ENCODE measurements around the gene AGAP2.

The AGAP2 gene

GRCh38 chr12:57752668-57753000 is 14.1 kb upstream of the AGAP2 start:
- Mint-ChIP-seq H3K4me3 (peak overlapping the region; percentile 96), H3K9me3 (no peaks in the 10 kb centered on the region), H3K36me3 (ENCODE audit: low read depth) (peaks cover 36% of the 10 kb centered on the region), H3K27ac (peak overlapping the region; percentile 96), H3K27me3 (peaks cover 3% of the 10 kb centered on the region), H3K4me1 (peaks cover 66% of the 10 kb centered on the region)
- DNase-seq (no peak), ATAC-seq (no peak)

GRCh38 chr12:57751788-57752667 is 13.5 kb upstream of the AGAP2 start, which contains the start of gene CDK4:
Gene CDK4, minus strand, starts transcription at chr12:57752310. Its CDS starts 593 bp downstream, at chr12:57751717.
- H3K36me3 Mint-ChIP-seq (ENCODE audit: low read depth) = peaks cover 41% of the 10 kb centered on the region
- H3K4me1 Mint-ChIP-seq = peaks cover 65% of the 10 kb centered on the region
- H3K9me3 Mint-ChIP-seq = no peaks in the 10 kb centered on the region
- DNase-seq = peak; percentile 98
- H3K4me3 Mint-ChIP-seq = peak within 1 kb of the TSS; percentile 96
- H3K27me3 Mint-ChIP-seq = peaks cover 3% of the 10 kb centered on the region
- ATAC-seq = peak; percentile 77
- peak within 1 kb of the TSS; percentile 96 for H3K27ac Mint-ChIP-seq

- no peak for ATAC-seq
- no peak for DNase-seq
- Mint-ChIP-seq H3K9me3 (no peaks in the 10 kb centered on the region), H3K4me3 (peak overlapping the region; percentile 96), H3K36me3 (ENCODE audit: low read depth) (peaks cover 43% of the 10 kb centered on the region), H3K4me1 (peaks cover 60% of the 10 kb centered on the region), H3K27me3 (peaks cover 3% of the 10 kb centered on the region), H3K27ac (peak overlapping the region; percentile 96)
These were observed 12.9 kb upstream of the AGAP2 start for GRCh38 chr12:57751432-57751787.

- Mint-ChIP-seq H3K27ac (peak overlapping the region; percentile 96), H3K4me1 (peaks cover 61% of the 10 kb centered on the region)
- ATAC-seq = no peak
These were observed 12.3 kb upstream of the AGAP2 start for GRCh38 chr12:57750561-57751431.

GRCh38 chr12:57749061-57749460 is 10.5 kb upstream of the AGAP2 start:
- Mint-ChIP-seq H3K4me1 (peaks cover 71% of the 10 kb centered on the region), H3K36me3 (ENCODE audit: low read depth) (peaks cover 54% of the 10 kb centered on the region), H3K27me3 (peaks cover 3% of the 10 kb centered on the region), H3K9me3 (no peaks in the 10 kb centered on the region), H3K4me3 (no peak overlapping the region), H3K27ac (no peak overlapping the region)
- DNase-seq = no peak
- no peak for ATAC-seq

More at GRCh38 chr12:57750561-57751431, 12.3 kb upstream of the AGAP2 start:
- Mint-ChIP-seq H3K36me3 (ENCODE audit: low read depth) (peaks cover 49% of the 10 kb centered on the region), H3K4me3 (peak overlapping the region; percentile 96), H3K27me3 (peaks cover 3% of the 10 kb centered on the region), H3K9me3 (no peaks in the 10 kb centered on the region)
- DNase-seq = no peak

- Mint-ChIP-seq H3K9me3 (no peaks in the 10 kb centered on the region), H3K27ac (peak overlapping the region; percentile 92), H3K4me3 (peak overlapping the region; percentile 89), H3K27me3 (no peaks in the 10 kb centered on the region), H3K36me3 (ENCODE audit: low read depth) (peaks cover 44% of the 10 kb centered on the region), H3K4me1 (peaks cover 58% of the 10 kb centered on the region)
- DNase-seq (no peak), ATAC-seq (no peak)
These were observed 7.5 kb upstream of the AGAP2 start for GRCh38 chr12:57746025-57746424.

- DNase-seq (no peak), ATAC-seq (no peak)
- H3K4me1 Mint-ChIP-seq = peaks cover 58% of the 10 kb centered on the region
- peak overlapping the region; percentile 89 for H3K4me3 Mint-ChIP-seq
- no peaks in the 10 kb centered on the region for H3K27me3 Mint-ChIP-seq
- peak overlapping the region; percentile 92 for H3K27ac Mint-ChIP-seq
- H3K9me3 Mint-ChIP-seq = no peaks in the 10 kb centered on the region
- peaks cover 38% of the 10 kb centered on the region for H3K36me3 Mint-ChIP-seq (ENCODE audit: low read depth)
These were observed 6.9 kb upstream of the AGAP2 start for GRCh38 chr12:57745485-57745881.

- ATAC-seq (peak; percentile 80), DNase-seq (peak; percentile 93)
- Mint-ChIP-seq H3K27ac (peak within 1 kb of the TSS; percentile 92), H3K4me3 (peak within 1 kb of the TSS; percentile 89), H3K4me1 (peaks cover 60% of the 10 kb centered on the region), H3K27me3 (no peaks in the 10 kb centered on the region), H3K36me3 (ENCODE audit: low read depth) (peaks cover 34% of the 10 kb centered on the region), H3K9me3 (no peaks in the 10 kb centered on the region)
These were observed 6.4 kb upstream of the AGAP2 start, which contains the start of gene TSPAN31 for GRCh38 chr12:57744777-57745484. Gene TSPAN31, plus strand, starts transcription at chr12:57745039. Its CDS starts 116 bp downstream, at chr12:57745155.

- DNase-seq = peak; percentile 81
- peak overlapping the region; percentile 89 for H3K4me3 Mint-ChIP-seq
- peak; percentile 22 for ATAC-seq
- peaks cover 30% of the 10 kb centered on the region for H3K36me3 Mint-ChIP-seq (ENCODE audit: low read depth)
- peak overlapping the region; percentile 92 for H3K27ac Mint-ChIP-seq
- peaks cover 65% of the 10 kb centered on the region for H3K4me1 Mint-ChIP-seq
- H3K9me3 Mint-ChIP-seq = no peaks in the 10 kb centered on the region
- H3K27me3 Mint-ChIP-seq = no peaks in the 10 kb centered on the region
These were observed 5.7 kb upstream of the AGAP2 start for GRCh38 chr12:57744194-57744776.

- DNase-seq (no peak), ATAC-seq (no peak)
- H3K27ac Mint-ChIP-seq = no peak overlapping the region
- no peaks in the 10 kb centered on the region for H3K27me3 Mint-ChIP-seq
- peaks cover 26% of the 10 kb centered on the region for H3K36me3 Mint-ChIP-seq (ENCODE audit: low read depth)
- peaks cover 64% of the 10 kb centered on the region for H3K4me1 Mint-ChIP-seq
- no peaks in the 10 kb centered on the region for H3K9me3 Mint-ChIP-seq
- H3K4me3 Mint-ChIP-seq = peak overlapping the region; percentile 89
These were observed 5.2 kb upstream of the AGAP2 start for GRCh38 chr12:57743769-57744168.

GRCh38 chr12:57741844-57742738 is 3.5 kb upstream of the AGAP2 start:
- H3K27me3 Mint-ChIP-seq = no peaks in the 10 kb centered on the region
- ATAC-seq = peak; percentile 75
- H3K36me3 Mint-ChIP-seq (ENCODE audit: low read depth) = peaks cover 15% of the 10 kb centered on the region
- no peaks in the 10 kb centered on the region for H3K9me3 Mint-ChIP-seq
- H3K4me1 Mint-ChIP-seq = peaks cover 60% of the 10 kb centered on the region
- DNase-seq = peak; percentile 78
- H3K27ac Mint-ChIP-seq = peak overlapping the region; percentile 90
- peak overlapping the region; percentile 96 for H3K4me3 Mint-ChIP-seq

GRCh38 chr12:57741413-57741789 is 2.9 kb upstream of the AGAP2 start:
- H3K27me3 Mint-ChIP-seq = no peaks in the 10 kb centered on the region
- H3K4me3 Mint-ChIP-seq = peak overlapping the region; percentile 96
- peak overlapping the region; percentile 90 for H3K27ac Mint-ChIP-seq
- peaks cover 63% of the 10 kb centered on the region for H3K4me1 Mint-ChIP-seq
- DNase-seq (no peak), ATAC-seq (no peak)
- H3K36me3 Mint-ChIP-seq (ENCODE audit: low read depth) = peaks cover 12% of the 10 kb centered on the region
- no peaks in the 10 kb centered on the region for H3K9me3 Mint-ChIP-seq

All from activated naive CD8-positive, alpha-beta T cell treated with anti-CD3 and anti-CD28 coated beads, Interleukin-2, amount 50 U/mL, for 24 hours (primary cell).